KOPT-K1 (cell line): ENCODE results near the gene NDUFS5.
"Not testable (repeated sequence)": the region's sequence is repeated elsewhere in the genome, so short reads cannot be mapped to it uniquely, and the experiment has no call there.

Experiments
- H3K27ac ChIP-seq: fragments of 200-600 bp; sonication (generic); 2 replicates; pipeline ENCODE4 v1.5.1; 2016; ENCODE audit warnings: antibody characterized with exemption, mild to moderate bottlenecking, low read depth, low read length; ENCODE audit not compliant: poor library complexity, severe bottlenecking
- H3K36me3 ChIP-seq: fragments of 200-600 bp; sonication (generic); 2 replicates; pipeline ENCODE4 v1.5.1; 2017; ENCODE audit warnings: antibody characterized with exemption, mild to moderate bottlenecking, low read length, moderate library complexity; ENCODE audit not compliant: insufficient read depth
- H3K9me3 ChIP-seq: fragments of 200-600 bp; sonication (generic); 2 replicates; pipeline ENCODE4 v1.5.1; 2017; ENCODE audit warnings: antibody characterized with exemption, low read length, mild to moderate bottlenecking; ENCODE audit not compliant: insufficient read depth, poor library complexity, severe bottlenecking

NDUFS5 gene

GRCh38 chr1:39043513-39043912 is 17.4 kb downstream of the NDUFS5 start:
- Histone ChIP-seq H3K9me3 (no peaks in the 10 kb centered on the region), H3K27ac (no peak overlapping the region), H3K36me3 (peaks cover 12% of the 10 kb centered on the region)

DNA sequence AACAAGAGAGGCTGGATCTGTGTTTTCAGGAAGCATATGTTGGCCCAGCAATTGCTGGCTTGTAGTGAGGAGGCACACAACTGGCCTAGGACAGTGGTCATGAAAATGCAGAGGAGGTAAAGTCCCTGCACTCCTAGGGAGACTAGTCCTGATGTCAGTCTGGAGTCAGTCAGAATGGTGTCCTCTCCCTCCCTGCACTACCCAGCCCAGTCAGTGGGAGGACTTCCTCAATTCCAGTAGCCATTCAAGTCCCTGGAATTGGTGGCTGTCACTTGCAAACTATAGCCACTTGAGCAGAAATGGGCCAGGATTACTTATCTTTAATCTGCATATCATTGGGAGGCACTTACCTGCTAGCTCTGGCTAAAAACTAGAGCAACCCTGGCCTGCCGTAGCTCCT is 18.6 kb downstream of the NDUFS5 start:
- H3K9me3 ChIP-seq = no peaks in the 10 kb centered on the region
- no peak overlapping the region for H3K27ac ChIP-seq

DNA sequence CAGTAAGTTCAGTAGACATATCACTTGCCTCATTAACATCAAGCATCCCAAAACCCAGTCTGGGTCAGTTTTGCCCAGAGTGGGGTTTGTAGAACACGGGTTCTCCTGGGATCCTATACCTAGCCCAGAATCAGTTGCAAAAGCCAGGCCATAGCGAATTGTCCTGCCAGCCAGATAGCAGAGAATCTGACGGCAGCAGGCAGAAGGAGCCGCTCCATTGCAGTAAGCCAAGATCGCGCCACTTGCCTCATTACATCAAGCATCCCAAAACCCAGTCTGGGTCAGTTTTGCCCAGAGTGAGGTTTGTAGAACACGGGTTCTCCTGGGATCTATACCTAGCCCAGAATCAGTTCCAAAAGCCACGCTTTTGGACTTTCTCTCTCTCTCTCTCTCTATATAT is 19.1 kb downstream of the NDUFS5 start:
- Histone ChIP-seq H3K9me3 (no peaks in the 10 kb centered on the region), H3K36me3 (peaks cover 9% of the 10 kb centered on the region; the same call in 1 of the 2 replicates), H3K27ac (no peak overlapping the region)

More for the DNA sequence above, 18.6 kb downstream of the NDUFS5 start:
- H3K36me3 ChIP-seq = peaks cover 9% of the 10 kb centered on the region; the same call in 1 of the 2 replicates

- Histone ChIP-seq H3K36me3 (peaks cover 4% of the 10 kb centered on the region; the same call in 1 of the 2 replicates), H3K27ac (no peak overlapping the region), H3K9me3 (no peaks in the 10 kb centered on the region)
Observed at GRCh38 chr1:39046613-39047210, 20.6 kb downstream of the NDUFS5 start.

- Histone ChIP-seq H3K36me3 (peaks cover 2% of the 10 kb centered on the region; the same call in 1 of the 2 replicates), H3K9me3 (no peaks in the 10 kb centered on the region), H3K27ac (no peak overlapping the region)
Observed at GRCh38 chr1:39047374-39048229, 21.5 kb downstream of the NDUFS5 start.

DNA sequence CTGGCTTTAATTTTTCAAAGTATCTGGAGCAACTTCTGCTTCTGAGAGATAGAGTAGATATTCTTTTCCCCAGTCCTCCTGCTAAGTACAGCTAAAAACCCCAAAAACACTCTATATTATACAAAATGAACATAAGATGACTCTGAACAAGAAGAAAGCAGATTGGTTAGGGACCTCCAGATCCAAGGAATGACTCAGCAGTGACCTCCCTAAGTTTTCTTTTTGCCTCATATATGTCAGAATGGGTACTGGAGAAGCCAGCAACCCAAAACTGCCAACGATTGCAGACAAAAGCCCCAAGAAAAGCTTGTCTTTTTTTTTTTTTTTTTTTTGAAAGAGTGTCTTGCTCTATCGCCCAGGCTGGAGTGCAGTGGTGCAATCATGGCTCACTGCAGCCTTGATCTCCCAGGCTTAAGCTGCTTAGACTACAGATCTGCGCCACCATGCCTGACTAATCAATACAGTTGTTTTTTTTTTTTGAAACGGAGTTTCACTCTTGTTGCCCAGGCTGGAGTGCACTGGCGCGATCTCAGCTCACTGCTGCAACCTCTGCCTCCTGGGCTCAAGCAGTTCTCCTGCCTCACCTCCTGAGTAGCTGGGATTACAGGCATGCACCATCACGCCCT is 22.7 kb downstream of the NDUFS5 start:
- H3K27ac ChIP-seq = no peak overlapping the region
- no peaks in the 10 kb centered on the region for H3K36me3 ChIP-seq
- no peaks in the 10 kb centered on the region for H3K9me3 ChIP-seq

DNA sequence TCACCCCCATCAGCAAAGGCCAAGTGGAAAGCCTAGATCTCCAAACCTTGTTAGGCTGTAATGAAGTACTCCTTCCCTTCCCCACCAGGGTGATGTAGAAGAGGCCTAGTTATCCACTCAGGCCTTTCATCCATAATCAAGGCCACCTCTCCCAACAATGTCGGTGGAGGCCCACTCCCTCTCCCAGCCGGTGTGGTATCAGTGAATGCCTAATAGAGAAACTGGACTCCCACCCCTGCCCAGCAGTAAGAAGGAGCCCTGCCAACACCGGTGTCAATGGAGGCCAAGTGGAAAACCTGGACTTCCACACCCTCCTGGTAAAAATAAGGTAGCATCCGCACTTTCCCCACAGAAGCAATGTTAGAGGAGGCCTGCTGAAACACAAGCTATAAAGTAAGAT is 23.9 kb downstream of the NDUFS5 start:
- Histone ChIP-seq H3K27ac (no peak overlapping the region), H3K9me3 (no peaks in the 10 kb centered on the region), H3K36me3 (no peaks in the 10 kb centered on the region)

DNA sequence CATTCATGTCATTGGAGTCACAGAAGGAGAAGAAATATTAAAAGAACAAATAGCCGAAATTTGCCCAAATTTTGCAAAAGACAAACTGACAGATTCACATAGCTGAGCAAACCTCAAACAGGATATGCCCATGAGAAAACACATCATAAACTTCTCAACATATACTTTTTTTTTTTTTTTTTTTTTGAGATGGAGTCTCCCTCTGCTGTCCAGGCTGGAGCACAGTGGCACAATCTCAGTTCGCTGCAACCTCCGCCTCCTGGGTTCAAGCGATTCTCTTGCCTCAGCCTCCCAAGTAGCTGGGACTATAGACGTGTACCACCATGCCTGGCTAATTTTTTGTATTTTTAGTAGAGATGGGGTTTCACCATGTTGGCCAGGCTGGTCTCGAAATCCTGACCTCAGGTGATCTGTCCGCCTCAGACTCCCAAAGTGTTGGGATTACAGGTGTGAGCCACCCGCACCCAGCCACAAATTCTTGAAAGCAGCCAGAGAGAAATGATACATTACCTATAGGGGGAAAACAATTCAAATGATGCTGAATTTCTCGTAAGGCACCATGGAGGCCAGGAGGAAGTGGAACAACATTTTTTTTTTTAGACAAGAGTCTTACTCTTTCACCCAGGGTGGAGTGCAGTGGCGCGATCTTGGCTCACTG is 25.2 kb downstream of the NDUFS5 start:
- not testable (repeated sequence) for H3K27ac ChIP-seq, H3K9me3 ChIP-seq, H3K36me3 ChIP-seq

- H3K36me3 ChIP-seq = no peaks in the 10 kb centered on the region
- no peak overlapping the region for H3K27ac ChIP-seq
- no peaks in the 10 kb centered on the region for H3K9me3 ChIP-seq
Observed at GRCh38 chr1:39051956-39052355, 25.8 kb downstream of the NDUFS5 start.

DNA sequence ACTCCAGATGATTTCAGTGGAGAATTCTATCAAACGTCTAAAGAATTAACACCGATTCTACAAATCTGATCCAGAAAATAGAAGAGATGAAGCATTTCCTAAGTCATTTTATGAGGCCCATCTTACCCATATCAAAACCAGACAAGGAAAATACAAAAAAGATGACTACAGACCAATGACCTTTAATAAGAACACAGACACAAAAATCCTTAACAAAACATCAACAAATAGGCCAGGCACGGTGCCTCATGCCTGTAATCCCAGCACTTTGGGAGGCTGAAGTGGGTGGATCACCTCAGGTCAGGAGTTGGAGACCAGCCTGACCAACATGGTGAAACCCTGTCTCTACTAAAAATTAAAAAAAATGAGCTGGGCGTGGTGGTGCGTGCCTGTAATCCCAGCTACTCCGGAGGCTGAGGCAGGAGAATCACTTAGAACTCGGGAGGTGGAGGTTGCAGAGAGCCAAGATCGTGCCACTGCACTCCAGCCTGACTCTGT is 29.1 kb downstream of the NDUFS5 start:
- H3K9me3 ChIP-seq, H3K36me3 ChIP-seq, H3K27ac ChIP-seq: not testable (repeated sequence)

DNA sequence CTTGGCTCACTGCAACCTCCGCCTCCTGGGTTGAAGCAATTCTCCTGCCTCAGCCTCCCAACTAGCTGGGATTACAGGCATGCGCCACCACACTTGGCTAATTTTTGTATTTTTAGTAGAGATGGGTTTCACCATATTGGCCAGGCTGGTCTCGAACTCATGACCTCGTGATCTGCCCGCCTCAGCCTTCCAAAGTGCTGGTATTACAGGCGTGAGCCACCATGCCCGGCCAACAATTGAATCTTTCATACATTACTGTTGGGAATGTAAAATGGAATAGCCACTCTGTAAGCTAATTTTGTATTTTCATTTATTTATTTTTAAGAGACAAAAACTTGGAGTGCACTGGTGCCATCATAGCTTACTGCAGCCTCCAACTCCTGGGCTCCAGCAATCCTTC is 35.4 kb downstream of the NDUFS5 start:
- H3K27ac ChIP-seq, H3K36me3 ChIP-seq, H3K9me3 ChIP-seq: not testable (repeated sequence)

DNA sequence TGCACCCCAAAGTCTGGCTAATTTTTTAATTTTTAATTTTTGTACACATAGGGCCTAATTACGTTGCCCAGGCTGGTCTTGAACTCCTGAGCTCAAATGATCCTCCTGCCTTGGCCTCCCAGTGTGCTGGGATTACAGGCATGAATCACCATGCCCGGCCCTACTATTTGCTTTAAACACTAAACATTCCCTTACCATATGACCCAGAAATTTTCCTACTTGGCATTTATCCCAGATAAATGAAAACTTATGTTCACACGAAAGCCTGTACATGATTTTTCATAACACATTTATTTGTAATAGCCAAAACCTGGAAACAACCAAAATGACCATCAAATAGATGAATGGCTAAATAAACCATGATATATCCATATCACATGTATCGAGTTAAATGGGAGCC is 35.8 kb downstream of the NDUFS5 start:
- Histone ChIP-seq H3K27ac (no peak overlapping the region), H3K36me3 (no peaks in the 10 kb centered on the region), H3K9me3 (no peaks in the 10 kb centered on the region)

- Histone ChIP-seq H3K36me3 (no peaks in the 10 kb centered on the region), H3K9me3 (no peaks in the 10 kb centered on the region), H3K27ac (no peak overlapping the region)
Observed at GRCh38 chr1:39063191-39063590, 37.0 kb downstream of the NDUFS5 start.

- no peaks in the 10 kb centered on the region for H3K9me3 ChIP-seq
- no peak overlapping the region for H3K27ac ChIP-seq
- no peaks in the 10 kb centered on the region for H3K36me3 ChIP-seq
Observed at GRCh38 chr1:39063775-39064174, 37.6 kb downstream of the NDUFS5 start.

GRCh38 chr1:39065542-39065941 is 39.4 kb downstream of the NDUFS5 start:
- Histone ChIP-seq H3K27ac (no peak overlapping the region), H3K9me3 (peaks cover 5% of the 10 kb centered on the region), H3K36me3 (no peaks in the 10 kb centered on the region)
